ENCODE data around the gene LRP1. TPM values are rescaled to one million over a fixed set of nuclear protein-coding genes. Genes with fewer than 3 reads are reported as not detected.

The LRP1 gene
- total RNA-seq, 2 experiments from 2014 or later, result 1.1 to 4.4 TPM

GRCh38 chr12:57216014-57216911 lies 88.0 kb downstream of the LRP1 start, which contains the start of gene NXPH4:
Gene NXPH4 (plus strand): TSS chr12:57216794. CDS start chr12:57216970, 176 bp downstream.
- no peaks in the 10 kb centered on the region for H3K9me2 ChIP-seq (ENCODE audit: insufficient read depth, low read length)
- no TSS peak for BruUV-seq (replicated peaks)
- intact Hi-C loops (cut with micrococcal nuclease; ENCODE audit: unreplicated experiment), result loop anchor here (1.0 kb wide), 1 partner anchor 13 kb away; the partner anchor contains the start of gene SHMT2
- no peaks in the 10 kb centered on the region for H3K9me3 ChIP-seq (ENCODE audit: low read length)
- H3K4me1 ChIP-seq (ENCODE audit: insufficient read depth, low read length, poor library complexity, severe bottlenecking), result peaks cover 70% of the 10 kb centered on the region
- peak within 1 kb of the TSS; percentile 71 for H3K4me3 ChIP-seq (ENCODE audit: low read depth, low read length, poor library complexity, severe bottlenecking)
- H2AFZ ChIP-seq (ENCODE audit: low read length), result peak within 1 kb of the TSS; percentile 10; the same call in 1 of the 2 replicates
- DNase-seq (ENCODE audit: low spot score), result peak; percentile 69
- no peak within 1 kb of the TSS for H3K27ac ChIP-seq (ENCODE audit: low read depth, low read length, poor library complexity, severe bottlenecking)
- ChIA-PET POLR2A (interaction anchor here (1.1 to 1.7 kb wide), 2 partner anchors 11 to 13 kb away, joined by 4 to 7 read pairs; partner anchors contain the start of gene SHMT2), CTCF (ENCODE audit: unreplicated experiment) (interaction anchor here (1.0 kb wide), 1 partner anchor 14 kb away, joined by 3 read pairs; the partner anchor contains the start of gene SHMT2)
- H4K20me1 ChIP-seq (ENCODE audit: insufficient read depth, low read length), result no peaks in the 10 kb centered on the region
- H3K36me3 ChIP-seq (ENCODE audit: insufficient read depth, low read length), result no peaks in the 10 kb centered on the region
- TF ChIP-seq EZH2phosphoT487 (IDR thresholded peaks at IDR 0.05; ENCODE audit: borderline replicate concordance, low read depth, low read length) (no peak), CTCF (conservative IDR thresholded peaks at IDR 0.05; ENCODE audit: low read length) (0 out of 2 replicates have a peak, but pooled peaks have one; percentile 22)
- H3K4me2 ChIP-seq (ENCODE audit: low read length), result peak within 1 kb of the TSS; percentile 86
- no peaks in the 10 kb centered on the region for H3K79me2 ChIP-seq (ENCODE audit: insufficient read depth, low read depth, low read length)

- Histone ChIP-seq H3K9me2 (ENCODE audit: insufficient read depth, low read length) (no peaks in the 10 kb centered on the region), H3K79me2 (ENCODE audit: insufficient read depth, low read depth, low read length) (no peaks in the 10 kb centered on the region), H3K36me3 (ENCODE audit: insufficient read depth, low read length) (no peaks in the 10 kb centered on the region), H3K4me2 (ENCODE audit: low read length) (peak overlapping the region; percentile 86), H3K4me3 (ENCODE audit: low read depth, low read length, poor library complexity, severe bottlenecking) (peak overlapping the region; percentile 71), H4K20me1 (ENCODE audit: insufficient read depth, low read length) (no peaks in the 10 kb centered on the region), H3K4me1 (ENCODE audit: insufficient read depth, low read length, poor library complexity, severe bottlenecking) (peaks cover 61% of the 10 kb centered on the region), H3K9me3 (ENCODE audit: low read length) (no peaks in the 10 kb centered on the region), H2AFZ (ENCODE audit: low read length) (0 out of 2 replicates have a peak overlapping the region, but pooled peaks have one; percentile 10), H3K27ac (ENCODE audit: low read depth, low read length, poor library complexity, severe bottlenecking) (no peak overlapping the region)
- CTCF ChIA-PET (ENCODE audit: unreplicated experiment), result interaction anchor here (1.2 to 1.5 kb wide), 2 partner anchors 12 to 26 kb away, joined by 3 to 30 read pairs; partner anchors contain the start of gene SHMT2
- POLR2A ChIA-PET, result interaction anchor here (1.6 to 1.9 kb wide), 3 partner anchors 10 to 13 kb away, joined by 4 to 7 read pairs (median 5); partner anchors contain the start of gene SHMT2
- intact Hi-C loops (cut with micrococcal nuclease; ENCODE audit: unreplicated experiment), result loop anchor here (1.0 kb wide), 1 partner anchor 12 kb away; the partner anchor contains the start of gene SHMT2
- peak; percentile 18 for DNase-seq (ENCODE audit: low spot score)
- BruUV-seq (replicated peaks), result no TSS peak
- TF ChIP-seq EZH2phosphoT487 (IDR thresholded peaks at IDR 0.05; ENCODE audit: borderline replicate concordance, low read depth, low read length) (no peak), CTCF (conservative IDR thresholded peaks at IDR 0.05; ENCODE audit: low read length) (no peak)
These were observed 88.9 kb downstream of the LRP1 start for GRCh38 chr12:57216921-57217879.
